Lung (tissue), 12 donors: ENCODE results near the gene DEAF1. TPM values are rescaled to one million over a fixed set of nuclear protein-coding genes. Genes with fewer than 3 reads are reported as not detected.
"Not testable (repeated sequence)": the region's sequence is repeated elsewhere in the genome, so short reads cannot be mapped to it uniquely, and the experiment has no call there.

Experiments used
- ATAC-seq: fragments of 200-7000 bp; cut with Tn5 transposase; one replicate; pipeline ENCODE4 v1.9.1; 2020; ENCODE audit warnings: moderate number of reproducible peaks; ENCODE audit not compliant: insufficient read depth, low FRiP score
- DNase-seq, 3 donors: peaks; one replicate each; pipeline ENCODE4 v3.0.0-alpha.2; 2013 to 2017
- H3K27ac ChIP-seq, 2 donors: one replicate each; pipeline ENCODE4 v1.5.1; 2013; ENCODE audit warnings: mild to moderate bottlenecking in 2 of 2, moderate library complexity in 2 of 2, control low read depth in 1 of 2, inconsistent platforms in 1 of 2, low read depth in 1 of 2, low read length in 1 of 2
- H3K27me3 ChIP-seq, 3 donors: one replicate each; pipeline ENCODE4 v1.5.1; 2013; ENCODE audit warnings: low read length in 2 of 3; ENCODE audit not compliant: control insufficient read depth in 3 of 3, insufficient read depth in 3 of 3
- H3K36me3 ChIP-seq, 4 donors: one replicate each; pipeline ENCODE4 v1.5.1; 2013; ENCODE audit warnings: low read length in 4 of 4, mild to moderate bottlenecking in 1 of 4, moderate library complexity in 1 of 4; ENCODE audit not compliant: control insufficient read depth in 4 of 4, insufficient read depth in 4 of 4
- H3K4me1 ChIP-seq, 5 donors: one replicate each; pipeline ENCODE4 v1.5.1; 2013; ENCODE audit warnings: low read length in 5 of 5, mild to moderate bottlenecking in 2 of 5, moderate library complexity in 1 of 5; ENCODE audit not compliant: control insufficient read depth in 5 of 5, insufficient read depth in 5 of 5
- H3K4me3 ChIP-seq: one replicate; pipeline ENCODE4 v1.5.1; 2013; ENCODE audit warnings: mild to moderate bottlenecking, control low read depth, moderate library complexity
- H3K9ac ChIP-seq, 2 donors: one replicate each; pipeline ENCODE4 v1.5.1; 2013; ENCODE audit warnings: low read length in 2 of 2, control low read depth in 1 of 2; ENCODE audit not compliant: insufficient read depth in 1 of 2
- H3K9me3 ChIP-seq, 4 donors: one replicate each; pipeline ENCODE4 v1.5.1; 2013; ENCODE audit warnings: low read length in 3 of 4, mild to moderate bottlenecking in 1 of 4, moderate library complexity in 1 of 4; ENCODE audit not compliant: control insufficient read depth in 4 of 4, insufficient read depth in 3 of 4
- WGBS, 2 donors: extraction: QIAGEN DNeasy Blood & Tissue Kit; methylation state at CpG; one replicate each; pipeline ENCODE4 v1.1.7; 2013; 5-methylcytosine and 5-hydroxymethylcytosine counted together
- polyA plus RNA-seq, 2 donors: library from polyadenylated mRNA; stranded (reverse); fragments of 200-250 nt; gene quantifications; one replicate each; pipeline ENCODE4 v1.2.1, GENCODE V29; 2013
- total RNA-seq, 2 donors: library from RNA; depleted of rRNA in 1 of 2; stranded (reverse); fragments of >200 nt in 1 of 2; gene quantifications; one replicate each; pipeline ENCODE4 v1.2.1, GENCODE V29; 2014 to 2021
- TF ChIP-seq, protein P1 (sequence below): IDR thresholded peaks from 2 replicates; pipeline ENCODE4 v1.5.1; 2012; ENCODE audit warnings: mild to moderate bottlenecking; ENCODE audit errors: control extremely low read depth, extremely low read depth
- donor health status: control.
- donor health status: control.
- donor health status: Bipolar disorder and iron deficiency.
- donor health status: healthy.
- donor health status: DM: yes; HTN: yes; CAD: no.

Gene DEAF1
- total and polyA plus RNA-seq, 4 donors: 18.5 to 33.1 (median 22.3) TPM

DNA sequence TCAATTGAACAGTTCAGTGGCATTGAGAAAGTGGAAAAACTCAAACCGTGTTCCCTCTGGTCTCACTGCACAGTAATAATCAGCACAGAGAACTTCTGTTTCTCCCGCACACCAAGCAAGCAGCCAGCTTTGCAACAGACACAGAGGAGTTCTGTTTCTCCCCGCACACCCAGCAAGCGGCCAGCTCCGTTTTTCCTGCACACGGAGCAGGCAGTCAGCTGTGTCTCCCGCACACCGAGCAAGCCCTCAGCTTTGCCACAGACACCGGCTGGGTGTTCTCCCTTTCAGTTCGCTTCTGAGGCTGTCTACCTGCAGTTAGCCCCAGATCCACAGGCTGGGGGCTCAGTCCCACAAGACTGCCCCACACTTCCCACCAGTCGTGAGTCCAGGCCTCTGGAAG, 42.3 kb upstream of the DEAF1 start:
- 9 to 39% methylated on average over 11 of the region's 11 CpGs for whole genome bisulfite sequencing, 2 donors
- Histone ChIP-seq H3K9me3 (no peaks in the 10 kb centered on the region), H3K27me3 (no peaks in the 10 kb centered on the region), H3K36me3 (no peaks in the 10 kb centered on the region), H3K9ac (no peak overlapping the region), H3K4me1 (peaks cover 0 to 4% (median 0%) of the 10 kb centered on the region in 5 donors), H3K27ac (no peak overlapping the region), H3K4me3 (no peak overlapping the region)
- DNase-seq (no peak), ATAC-seq (no peak)
- TF ChIP-seq, protein P1, sequence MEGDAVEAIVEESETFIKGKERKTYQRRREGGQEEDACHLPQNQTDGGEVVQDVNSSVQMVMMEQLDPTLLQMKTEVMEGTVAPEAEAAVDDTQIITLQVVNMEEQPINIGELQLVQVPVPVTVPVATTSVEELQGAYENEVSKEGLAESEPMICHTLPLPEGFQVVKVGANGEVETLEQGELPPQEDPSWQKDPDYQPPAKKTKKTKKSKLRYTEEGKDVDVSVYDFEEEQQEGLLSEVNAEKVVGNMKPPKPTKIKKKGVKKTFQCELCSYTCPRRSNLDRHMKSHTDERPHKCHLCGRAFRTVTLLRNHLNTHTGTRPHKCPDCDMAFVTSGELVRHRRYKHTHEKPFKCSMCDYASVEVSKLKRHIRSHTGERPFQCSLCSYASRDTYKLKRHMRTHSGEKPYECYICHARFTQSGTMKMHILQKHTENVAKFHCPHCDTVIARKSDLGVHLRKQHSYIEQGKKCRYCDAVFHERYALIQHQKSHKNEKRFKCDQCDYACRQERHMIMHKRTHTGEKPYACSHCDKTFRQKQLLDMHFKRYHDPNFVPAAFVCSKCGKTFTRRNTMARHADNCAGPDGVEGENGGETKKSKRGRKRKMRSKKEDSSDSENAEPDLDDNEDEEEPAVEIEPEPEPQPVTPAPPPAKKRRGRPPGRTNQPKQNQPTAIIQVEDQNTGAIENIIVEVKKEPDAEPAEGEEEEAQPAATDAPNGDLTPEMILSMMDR: no peak

DNA sequence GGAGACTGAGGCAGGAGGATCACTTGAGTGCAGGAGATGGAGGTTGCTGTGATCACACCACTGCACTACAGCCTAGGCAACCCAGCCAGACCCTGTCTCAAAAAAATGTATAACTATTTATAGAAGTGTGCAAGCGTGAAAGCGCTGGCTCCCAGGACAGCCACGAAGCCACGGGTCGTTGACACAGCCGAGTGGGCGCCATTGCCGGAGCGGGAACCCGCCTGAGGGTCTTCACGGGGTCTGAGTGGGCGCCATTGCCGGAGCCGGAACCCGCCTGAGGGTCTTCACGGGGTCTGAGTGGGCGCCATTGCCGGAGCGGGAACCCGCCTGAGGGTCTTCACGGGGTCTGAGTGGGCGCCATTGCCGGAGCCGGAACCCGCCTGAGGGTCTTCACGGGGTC, 39.5 kb upstream of the DEAF1 start:
- H3K27ac ChIP-seq, H3K36me3 ChIP-seq, H3K27me3 ChIP-seq, ATAC-seq, H3K9me3 ChIP-seq, H3K9ac ChIP-seq, DNase-seq, H3K4me1 ChIP-seq, H3K4me3 ChIP-seq: not testable (repeated sequence)
- 96% methylated on average over 22 to 26 of the region's 26 CpGs for WGBS, 2 donors

DNA sequence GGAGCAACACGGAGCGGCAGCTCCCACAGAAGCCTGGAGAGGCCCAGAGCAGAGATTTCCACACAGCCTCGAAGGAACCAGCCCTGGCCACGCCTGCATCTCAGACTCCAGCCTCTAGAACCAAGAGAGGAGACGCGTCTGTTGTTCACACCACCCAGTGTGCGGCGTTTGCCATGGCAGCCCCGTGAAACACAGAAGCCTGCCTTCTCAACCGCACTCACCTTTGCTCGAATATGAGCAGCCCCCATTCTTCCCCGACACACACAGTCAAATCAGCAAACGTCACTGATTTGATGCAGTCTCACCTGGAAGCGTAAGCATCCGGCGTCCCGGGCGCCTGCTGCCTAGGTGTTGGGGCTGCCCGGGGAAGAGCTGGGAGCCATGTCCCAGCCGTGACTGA, 38.0 kb upstream of the DEAF1 start:
- TF ChIP-seq, protein P1: no peak
- no peak overlapping the region for H3K27ac ChIP-seq
- ATAC-seq (no peak), DNase-seq (no peak)
- H3K27me3 ChIP-seq: no peaks in the 10 kb centered on the region
- H3K9ac ChIP-seq: no peak overlapping the region
- H3K9me3 ChIP-seq: no peaks in the 10 kb centered on the region
- H3K4me1 ChIP-seq: peaks cover 0 to 4% (median 3%) of the 10 kb centered on the region in 5 donors
- H3K4me3 ChIP-seq: no peak overlapping the region
- no peaks in the 10 kb centered on the region for H3K36me3 ChIP-seq
- 73 to 82% methylated on average over 20 of the region's 20 CpGs for WGBS, 2 donors

DNA sequence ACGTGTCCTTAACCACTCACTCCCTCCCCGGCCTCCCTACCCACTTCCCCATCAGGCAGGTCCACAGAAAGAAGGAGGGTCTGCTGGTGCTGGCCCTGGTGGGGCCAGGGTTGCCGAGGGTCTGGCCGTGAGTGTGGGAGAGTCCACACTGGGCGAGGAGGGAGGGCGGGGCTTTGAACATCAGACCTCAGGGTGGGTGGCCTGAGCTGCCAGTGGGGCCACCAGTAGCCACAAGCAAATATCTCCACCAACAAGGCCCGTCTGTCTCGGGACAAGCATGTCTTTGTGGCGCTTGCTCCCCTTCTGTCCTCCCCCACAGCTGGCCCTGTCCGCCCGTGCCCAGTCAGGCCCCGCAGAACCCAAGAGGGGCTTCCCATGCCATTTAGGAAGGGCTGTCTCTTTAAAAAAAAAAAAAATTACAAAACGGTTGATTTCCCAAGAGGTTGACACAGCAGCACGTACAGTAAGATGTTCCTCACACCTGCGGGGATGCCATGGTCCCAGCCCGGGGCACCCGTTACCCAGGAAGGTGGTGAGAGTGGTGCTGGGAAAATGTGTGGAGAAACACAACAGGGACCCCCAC, 34.6 kb upstream of the DEAF1 start:
- no peak for DNase-seq
- WGBS, 2 donors: 31 to 41% methylated on average over 17 of the region's 17 CpGs
- H3K36me3 ChIP-seq: peaks cover 0 to 5% (median 0%) of the 10 kb centered on the region in 4 donors
- no peak overlapping the region for H3K27ac ChIP-seq
- no peak for ATAC-seq
- H3K9me3 ChIP-seq: no peaks in the 10 kb centered on the region
- H3K27me3 ChIP-seq: peaks cover 0 to 6% (median 3%) of the 10 kb centered on the region in 3 donors
- peaks cover 0 to 12% (median 0%) of the 10 kb centered on the region in 5 donors for H3K4me1 ChIP-seq
- H3K4me3 ChIP-seq: no peak overlapping the region
- TF ChIP-seq, protein P1: no peak
- H3K9ac ChIP-seq: no peak overlapping the region
